HepG2 (cell line): ENCODE data around the gene HRC. TPM values are rescaled to one million over a fixed set of nuclear protein-coding genes. Genes with fewer than 3 reads are reported as not detected.
A peak's percentile ranks its signal among the peaks of the same experiment; 100 is the strongest.

ENCODE experiments used
- ATAC-seq: fragments of 200-7000 bp; cut with Tn5 transposase; 3 replicates; pipeline ENCODE4 v1.9.1; 2020; ENCODE audit warnings: mild to moderate bottlenecking, moderate library complexity
- BruUV-seq: library from RNA; stranded (reverse); fragments of 400-500 nt; replicated peaks from 2 replicates; lab custom pipeline; 2021; lab: Mats Ljungman, UMichigan
- CTCF ChIA-PET: fragments of 300-600 bp; formaldehyde crosslinking; extraction: SDS; loops from one replicate; lab custom pipeline; 2021; ENCODE audit warnings: low total read pairs, inconsistent platforms, low intra/inter-chr PET ratio; lab: Yijun Ruan, JAX
- POLR2A ChIA-PET: fragments of 350-600 bp; sonication (Branson Sonifier 250); formaldehyde crosslinking; loops from one replicate; lab custom pipeline; 2020; ENCODE audit warnings: antibody characterized with exemption, inconsistent platforms; lab: Yijun Ruan, JAX
- DNase-seq: peaks from one replicate; pipeline ENCODE4 v3.0.0-alpha.2; 2015; ENCODE audit warnings: low spot score
- FAIRE-seq: peaks from 3 replicates; lab custom pipeline; 2011; peaks lifted over from hg19 to GRCh38; lab: Jason Lieb, UNC
- H2AFZ ChIP-seq: one replicate; pipeline ENCODE4 v1.6.1; 2011; ENCODE audit warnings: low read length, inconsistent platforms
- H3K27ac ChIP-seq: fragments of 300-600 bp; 3 replicates; pipeline ENCODE4 v1.8.0; 2011; ENCODE audit warnings: mixed run types, mild to moderate bottlenecking, mixed read lengths, low read length, inconsistent platforms; ENCODE audit not compliant: insufficient read depth; ENCODE audit errors: extremely low read length
- H3K27me3 ChIP-seq, 2 experiments: fragments of 200-600 bp in 1 of 2; 2 replicates in 1 of 2; 3 replicates in 1 of 2; pipeline versions ENCODE4 v1.6.0 to v1.8.0; 2011; ENCODE audit warnings: low read length in 2 of 2, mild to moderate bottlenecking in 2 of 2, moderate library complexity in 2 of 2, inconsistent platforms in 1 of 2; ENCODE audit not compliant: insufficient read depth in 2 of 2, control insufficient read depth in 1 of 2
- H3K36me3 ChIP-seq, 2 experiments: fragments of 200-600 bp in 1 of 2; replicated peaks in 1 of 2; 2 replicates in 1 of 2; 3 replicates in 1 of 2; pipeline versions ENCODE4 v1.5.1 to v1.8.0; 2011; ENCODE audit warnings: low read length in 2 of 2, inconsistent platforms in 1 of 2; ENCODE audit not compliant: insufficient read depth in 2 of 2, control insufficient read depth in 1 of 2
- H3K4me1 ChIP-seq: 2 replicates; pipeline ENCODE4 v1.5.1; 2012; ENCODE audit warnings: low read length, inconsistent platforms; ENCODE audit not compliant: insufficient read depth
- H3K4me2 ChIP-seq: 2 replicates; pipeline ENCODE4 v1.6.0; 2011; ENCODE audit warnings: low read depth, low read length, inconsistent platforms
- H3K4me3 ChIP-seq, 3 experiments: fragments of 200-600 bp in 1 of 3; sonication (generic), shearing (Covaris generic) in 1 of 3; replicated peaks in 1 of 3; 2 replicates each; pipeline ENCODE4 v1.5.1; 2011 to 2016; ENCODE audit warnings: low read length in 3 of 3, inconsistent platforms in 2 of 3, low read depth in 2 of 3, mild to moderate bottlenecking in 2 of 3, control low read depth in 1 of 3, mixed read lengths in 1 of 3; ENCODE audit not compliant: insufficient read depth in 1 of 3
- H3K79me2 ChIP-seq: one replicate; pipeline ENCODE4 v1.6.1; 2011; ENCODE audit warnings: low read length, inconsistent platforms; ENCODE audit not compliant: insufficient read depth
- H3K9ac ChIP-seq: 2 replicates; pipeline ENCODE4 v1.6.0; 2011; ENCODE audit warnings: mild to moderate bottlenecking, low read depth, low read length, inconsistent platforms; ENCODE audit not compliant: insufficient read depth
- H3K9me3 ChIP-seq: 2 replicates; pipeline ENCODE4 v1.5.1; 2012; ENCODE audit warnings: mild to moderate bottlenecking, low read length
- H4K20me1 ChIP-seq: 2 replicates; pipeline ENCODE4 v1.6.0; 2011; ENCODE audit warnings: inconsistent platforms, mild to moderate bottlenecking, low read length, moderate library complexity; ENCODE audit not compliant: insufficient read depth
- BORCS8-MEF2B ChIP-seq: sonication (generic); formaldehyde crosslinking; IDR thresholded peaks from 2 replicates; pipeline ENCODE4 v1.8.0; 2022; ENCODE audit warnings: mild to moderate bottlenecking, missing genetic modification reagents
- KDM4B ChIP-seq: sonication (generic); formaldehyde crosslinking; IDR thresholded peaks from 2 replicates; pipeline ENCODE4 v1.4.0; 2020; ENCODE audit warnings: missing genetic modification reagents
- KLF13 ChIP-seq: sonication (generic); formaldehyde crosslinking; IDR thresholded peaks from 2 replicates; pipeline ENCODE4 v1.4.0; 2020; ENCODE audit warnings: mild to moderate bottlenecking, missing genetic modification reagents
- RAD21 ChIP-seq: fragments of 450-650 bp; formaldehyde crosslinking; IDR thresholded peaks from 2 replicates; pipeline ENCODE4 v1.5.0; 2020; ENCODE audit warnings: mild to moderate bottlenecking
- RBM22 ChIP-seq: fragments of 200-400 bp; formaldehyde crosslinking; optimal IDR thresholded peaks from 2 replicates; pipeline ENCODE3; 2017; ENCODE audit warnings: mild to moderate bottlenecking, low read length, moderate library complexity
- REPIN1 ChIP-seq: sonication (generic); formaldehyde crosslinking; IDR thresholded peaks from 2 replicates; pipeline ENCODE4 v1.8.0; 2022; ENCODE audit warnings: missing genetic modification reagents, low read depth, mild to moderate bottlenecking, borderline replicate concordance
- SALL1 ChIP-seq: sonication (generic); formaldehyde crosslinking; IDR thresholded peaks from 2 replicates; pipeline ENCODE4 v1.8.0; 2022; ENCODE audit warnings: mild to moderate bottlenecking, missing genetic modification reagents
- THAP11 ChIP-seq: IDR thresholded peaks from 2 replicates; pipeline ENCODE4 v1.6.1; 2016; ENCODE audit warnings: missing biosample characterization, missing genetic modification reagents
- ZNF251 ChIP-seq: sonication (generic); formaldehyde crosslinking; IDR thresholded peaks from 2 replicates; pipeline ENCODE4 v1.9.0; 2021; ENCODE audit warnings: mild to moderate bottlenecking, missing genetic modification reagents
- ZNF333 ChIP-seq: sonication (generic); formaldehyde crosslinking; IDR thresholded peaks from 2 replicates; pipeline ENCODE4 v1.4.0; 2020; ENCODE audit warnings: mild to moderate bottlenecking, missing genetic modification reagents, borderline replicate concordance
- ZNF337 ChIP-seq: sonication (generic); formaldehyde crosslinking; IDR thresholded peaks from 2 replicates; pipeline ENCODE4 v1.5.1; 2020; ENCODE audit warnings: missing genetic modification reagents, low read depth, mild to moderate bottlenecking, borderline replicate concordance
- ZNF34 ChIP-seq: sonication (generic); formaldehyde crosslinking; IDR thresholded peaks from 2 replicates; pipeline ENCODE4 v1.4.0; 2020; ENCODE audit warnings: mild to moderate bottlenecking, missing genetic modification reagents, borderline replicate concordance
- ZNF557 ChIP-seq: sonication (generic); formaldehyde crosslinking; IDR thresholded peaks from 2 replicates; pipeline ENCODE4 v1.4.0; 2020; ENCODE audit warnings: missing genetic modification reagents
- WGBS: methylation state at CpG from one replicate; pipeline ENCODE4 v1.1.6; 2017; ENCODE audit warnings: low lambda C conversion rate; 5-methylcytosine and 5-hydroxymethylcytosine counted together
- in situ Hi-C: cut with HindIII; loops from 2 replicates; pipeline ENCODE4 v1.10.0; 2017; ENCODE audit warnings: low pct_unique_long_range_greater_than_20kb; ENCODE audit not compliant: extremely low pct_ligation_motif_present
- intact Hi-C: fragments of 100-400 bp; cut with micrococcal nuclease; formaldehyde crosslinking; loops from one replicate; pipeline ENCODE4 v1.10.0; 2022; ENCODE audit not compliant: unreplicated experiment
- polyA plus RNA-seq, 8 experiments: library from polyadenylated mRNA; depleted of rRNA in 3 of 8; stranded (reverse) in 7 of 8; unstranded in 1 of 8; fragments of >200 nt; fragmentation: Illumina TruSeq in 4 of 8; extraction: Trizol in 4 of 8; gene quantifications; 2 replicates each; pipeline versions ENCODE4 v1.2.1 to v1.2.3, GENCODE V29; 2011 to 2016; ENCODE audit warnings: low read depth in 4 of 8, missing spikeins in 1 of 8, mixed read lengths in 1 of 8; ENCODE audit not compliant: insufficient read depth in 1 of 8
- total RNA-seq, 5 experiments: library from RNA; depleted of rRNA; stranded (reverse); fragments of >200 nt; fragmentation: Illumina TruSeq; extraction: Trizol; gene quantifications; 2 replicates each; pipeline ENCODE4 v1.2.3, GENCODE V29; 2016; ENCODE audit warnings: low read depth in 1 of 5
- TF ChIP-seq, protein P1 (sequence below): sonication (generic); formaldehyde crosslinking; IDR thresholded peaks from 2 replicates; pipeline ENCODE4 v1.4.0; 2020; ENCODE audit warnings: missing genetic modification reagents
- TF ChIP-seq, protein P2 (sequence below): sonication (generic); formaldehyde crosslinking; IDR thresholded peaks from 2 replicates; pipeline ENCODE4 v1.5.1; 2020; ENCODE audit warnings: mild to moderate bottlenecking, missing genetic modification reagents, moderate library complexity
- TF ChIP-seq, protein P3 (sequence below), 2 experiments: sonication (generic) in 1 of 2; formaldehyde crosslinking in 1 of 2; IDR thresholded peaks; 2 replicates each; pipeline versions ENCODE4 v1.4.0 to v1.6.1; 2018 to 2020; ENCODE audit warnings: missing genetic modification reagents in 2 of 2, borderline replicate concordance in 1 of 2, low read depth in 1 of 2, mild to moderate bottlenecking in 1 of 2, missing biosample characterization in 1 of 2

The HRC gene
- total and polyA plus RNA-seq, 2 of the 13 experiments (the other 11 are each of a cell fraction or from before 2014, with no cell fraction given): 3.6 to 15.4 TPM

GRCh38 chr19:49106648-49107135 is 48.5 kb downstream of the HRC start:
- no peaks in the 10 kb centered on the region for H3K27me3 ChIP-seq
- ChIA-PET CTCF (interaction anchor here (1.1 to 1.8 kb wide), 2 partner anchors 9 to 38 kb away, joined by 4 to 7 read pairs; no protein-coding TSS in a partner anchor), POLR2A (interaction anchor here (1.2 to 1.4 kb wide), 3 partner anchors 9 to 113 kb away, joined by 4 read pairs; partner anchors contain the start of genes GYS1 and RUVBL2)
- H3K9me3 ChIP-seq: no peaks in the 10 kb centered on the region
- ATAC-seq: peak; percentile 75
- no peak overlapping the region for H3K4me3 ChIP-seq
- no peak overlapping the region for H3K4me2 ChIP-seq
- intact Hi-C loops (no loop called here), in situ Hi-C loops (no loop called here)
- H3K36me3 ChIP-seq: peaks cover 21 to 70% of the 10 kb centered on the region in 2 experiments; a peak in 4 of 5 replicates
- no peaks in the 10 kb centered on the region for H3K4me1 ChIP-seq
- peak; percentile 59 for DNase-seq
- no peaks in the 10 kb centered on the region for H3K79me2 ChIP-seq
- H4K20me1 ChIP-seq: peaks cover 20% of the 10 kb centered on the region
- FAIRE-seq: peak; percentile 76
- BruUV-seq: no TSS peak
- WGBS: 69% methylated on average over 11 of the region's 12 CpGs
- H2AFZ ChIP-seq: no peak overlapping the region
- no peak overlapping the region for H3K9ac ChIP-seq
- no peak overlapping the region for H3K27ac ChIP-seq
- TF ChIP-seq SALL1 (CRISPR knock-in tag): peak; percentile 38; the same call in 1 of the 2 replicates
- TF ChIP-seq ZNF337 (CRISPR knock-in tag): no peak
- no peak for TF ChIP-seq ZNF557
- TF ChIP-seq ZNF333 (CRISPR knock-in tag): no peak
- TF ChIP-seq, protein P1, sequence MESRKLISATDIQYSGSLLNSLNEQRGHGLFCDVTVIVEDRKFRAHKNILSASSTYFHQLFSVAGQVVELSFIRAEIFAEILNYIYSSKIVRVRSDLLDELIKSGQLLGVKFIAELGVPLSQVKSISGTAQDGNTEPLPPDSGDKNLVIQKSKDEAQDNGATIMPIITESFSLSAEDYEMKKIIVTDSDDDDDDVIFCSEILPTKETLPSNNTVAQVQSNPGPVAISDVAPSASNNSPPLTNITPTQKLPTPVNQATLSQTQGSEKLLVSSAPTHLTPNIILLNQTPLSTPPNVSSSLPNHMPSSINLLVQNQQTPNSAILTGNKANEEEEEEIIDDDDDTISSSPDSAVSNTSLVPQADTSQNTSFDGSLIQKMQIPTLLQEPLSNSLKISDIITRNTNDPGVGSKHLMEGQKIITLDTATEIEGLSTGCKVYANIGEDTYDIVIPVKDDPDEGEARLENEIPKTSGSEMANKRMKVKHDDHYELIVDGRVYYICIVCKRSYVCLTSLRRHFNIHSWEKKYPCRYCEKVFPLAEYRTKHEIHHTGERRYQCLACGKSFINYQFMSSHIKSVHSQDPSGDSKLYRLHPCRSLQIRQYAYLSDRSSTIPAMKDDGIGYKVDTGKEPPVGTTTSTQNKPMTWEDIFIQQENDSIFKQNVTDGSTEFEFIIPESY (CRISPR knock-in tag): peak; percentile 31; the same call in 1 of the 2 replicates
- TF ChIP-seq RAD21 (CRISPR knock-in tag): peak; percentile 48; the same call in 1 of the 2 replicates
- 0 out of 2 replicates have a peak, but pooled peaks have one; percentile 37 for TF ChIP-seq BORCS8-MEF2B
- peak; percentile 77 for TF ChIP-seq RBM22
- 0 out of 2 replicates have a peak, but pooled peaks have one; percentile 22 for TF ChIP-seq KDM4B (CRISPR knock-in tag)
- TF ChIP-seq REPIN1 (CRISPR knock-in tag): 0 out of 2 replicates have a peak, but pooled peaks have one; percentile 30
- TF ChIP-seq, protein P2, sequence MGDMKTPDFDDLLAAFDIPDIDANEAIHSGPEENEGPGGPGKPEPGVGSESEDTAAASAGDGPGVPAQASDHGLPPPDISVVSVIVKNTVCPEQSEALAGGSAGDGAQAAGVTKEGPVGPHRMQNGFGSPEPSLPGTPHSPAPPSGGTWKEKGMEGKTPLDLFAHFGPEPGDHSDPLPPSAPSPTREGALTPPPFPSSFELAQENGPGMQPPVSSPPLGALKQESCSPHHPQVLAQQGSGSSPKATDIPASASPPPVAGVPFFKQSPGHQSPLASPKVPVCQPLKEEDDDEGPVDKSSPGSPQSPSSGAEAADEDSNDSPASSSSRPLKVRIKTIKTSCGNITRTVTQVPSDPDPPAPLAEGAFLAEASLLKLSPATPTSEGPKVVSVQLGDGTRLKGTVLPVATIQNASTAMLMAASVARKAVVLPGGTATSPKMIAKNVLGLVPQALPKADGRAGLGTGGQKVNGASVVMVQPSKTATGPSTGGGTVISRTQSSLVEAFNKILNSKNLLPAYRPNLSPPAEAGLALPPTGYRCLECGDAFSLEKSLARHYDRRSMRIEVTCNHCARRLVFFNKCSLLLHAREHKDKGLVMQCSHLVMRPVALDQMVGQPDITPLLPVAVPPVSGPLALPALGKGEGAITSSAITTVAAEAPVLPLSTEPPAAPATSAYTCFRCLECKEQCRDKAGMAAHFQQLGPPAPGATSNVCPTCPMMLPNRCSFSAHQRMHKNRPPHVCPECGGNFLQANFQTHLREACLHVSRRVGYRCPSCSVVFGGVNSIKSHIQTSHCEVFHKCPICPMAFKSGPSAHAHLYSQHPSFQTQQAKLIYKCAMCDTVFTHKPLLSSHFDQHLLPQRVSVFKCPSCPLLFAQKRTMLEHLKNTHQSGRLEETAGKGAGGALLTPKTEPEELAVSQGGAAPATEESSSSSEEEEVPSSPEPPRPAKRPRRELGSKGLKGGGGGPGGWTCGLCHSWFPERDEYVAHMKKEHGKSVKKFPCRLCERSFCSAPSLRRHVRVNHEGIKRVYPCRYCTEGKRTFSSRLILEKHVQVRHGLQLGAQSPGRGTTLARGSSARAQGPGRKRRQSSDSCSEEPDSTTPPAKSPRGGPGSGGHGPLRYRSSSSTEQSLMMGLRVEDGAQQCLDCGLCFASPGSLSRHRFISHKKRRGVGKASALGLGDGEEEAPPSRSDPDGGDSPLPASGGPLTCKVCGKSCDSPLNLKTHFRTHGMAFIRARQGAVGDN: peak; percentile 26; the same call in 1 of the 2 replicates
- no peak for TF ChIP-seq ZNF34 (CRISPR knock-in tag)
- TF ChIP-seq, protein P3, sequence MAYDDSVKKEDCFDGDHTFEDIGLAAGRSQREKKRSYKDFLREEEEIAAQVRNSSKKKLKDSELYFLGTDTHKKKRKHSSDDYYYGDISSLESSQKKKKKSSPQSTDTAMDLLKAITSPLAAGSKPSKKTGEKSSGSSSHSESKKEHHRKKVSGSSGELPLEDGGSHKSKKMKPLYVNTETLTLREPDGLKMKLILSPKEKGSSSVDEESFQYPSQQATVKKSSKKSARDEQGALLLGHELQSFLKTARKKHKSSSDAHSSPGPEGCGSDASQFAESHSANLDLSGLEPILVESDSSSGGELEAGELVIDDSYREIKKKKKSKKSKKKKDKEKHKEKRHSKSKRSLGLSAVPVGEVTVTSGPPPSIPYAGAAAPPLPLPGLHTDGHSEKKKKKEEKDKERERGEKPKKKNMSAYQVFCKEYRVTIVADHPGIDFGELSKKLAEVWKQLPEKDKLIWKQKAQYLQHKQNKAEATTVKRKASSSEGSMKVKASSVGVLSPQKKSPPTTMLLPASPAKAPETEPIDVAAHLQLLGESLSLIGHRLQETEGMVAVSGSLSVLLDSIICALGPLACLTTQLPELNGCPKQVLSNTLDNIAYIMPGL (CRISPR knock-in tag; IDR thresholded peaks at IDR 0.05; ENCODE audit: borderline replicate concordance in 1 of 2, low read depth in 1 of 2): peak in 1 of 2 experiments; percentile 32; a peak in 1 of 4 replicates
- no peak for TF ChIP-seq ZNF251
- 0 out of 2 replicates have a peak, but pooled peaks have one; percentile 14 for TF ChIP-seq KLF13 (CRISPR knock-in tag)
- TF ChIP-seq THAP11: no peak
